Nucleus accumbens (tissue), 56 donors: ENCODE measurements around the gene CCDC9.
"Not testable (repeated sequence)": the region's sequence is repeated elsewhere in the genome, so short reads cannot be mapped to it uniquely, and the experiment has no call there.

Experiments used
- DNase-seq, 56 donors: peaks; one replicate each; lab custom pipeline; 2025; lab: John Stamatoyannopoulos, UW

The CCDC9 gene

GRCh38 chr19:47280183-47280797 lies 24.0 kb downstream of the CCDC9 start:
- DNase-seq = peak in 1 of 56 donors; percentile 10

GRCh38 chr19:47283405-47284059 lies 27.2 kb downstream of the CCDC9 start:
- DNase-seq = no peak

- DNase-seq = peak in 31 of 56 donors; percentile 2 to 75 (median 28)
Measured at GRCh38 chr19:47284324-47284899, 28.1 kb downstream of the CCDC9 start.

GRCh38 chr19:47296036-47296435 lies 39.7 kb downstream of the CCDC9 start:
- DNase-seq = peak in 41 of 56 donors; percentile 1 to 82 (median 30)

DNA sequence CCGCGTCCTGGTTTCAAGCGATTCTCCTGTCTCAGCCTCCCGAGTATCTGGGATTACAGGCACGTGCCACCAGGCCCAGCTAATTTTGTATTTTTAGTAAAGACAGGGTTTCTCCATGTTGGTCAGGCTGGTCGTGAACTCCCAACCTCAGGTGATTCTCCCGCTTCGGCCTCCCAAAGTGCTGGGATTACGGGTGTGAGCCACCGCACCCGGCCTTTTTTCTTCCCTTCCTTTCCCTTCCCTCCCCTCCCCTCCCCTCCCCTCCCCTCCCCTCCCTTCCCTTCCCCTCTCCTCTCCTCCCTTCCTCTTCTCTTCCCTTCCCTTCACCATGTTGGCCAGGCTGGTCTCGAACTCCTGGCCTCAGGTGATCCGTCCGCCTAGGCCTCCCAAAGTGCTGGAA lies 44.5 kb downstream of the CCDC9 start:
- DNase-seq = not testable (repeated sequence)

GRCh38 chr19:47302249-47302648 lies 45.9 kb downstream of the CCDC9 start:
- DNase-seq = no peak

GRCh38 chr19:47303966-47304365 lies 47.6 kb downstream of the CCDC9 start:
- DNase-seq = no peak

GRCh38 chr19:47305309-47305751 lies 49.0 kb downstream of the CCDC9 start:
- peak in 30 of 56 donors; percentile 2 to 60 (median 10) for DNase-seq

GRCh38 chr19:47306303-47306702 lies 50.0 kb downstream of the CCDC9 start:
- no peak for DNase-seq

- DNase-seq = no peak
Measured at GRCh38 chr19:47309038-47309437, 52.7 kb downstream of the CCDC9 start.

DNA sequence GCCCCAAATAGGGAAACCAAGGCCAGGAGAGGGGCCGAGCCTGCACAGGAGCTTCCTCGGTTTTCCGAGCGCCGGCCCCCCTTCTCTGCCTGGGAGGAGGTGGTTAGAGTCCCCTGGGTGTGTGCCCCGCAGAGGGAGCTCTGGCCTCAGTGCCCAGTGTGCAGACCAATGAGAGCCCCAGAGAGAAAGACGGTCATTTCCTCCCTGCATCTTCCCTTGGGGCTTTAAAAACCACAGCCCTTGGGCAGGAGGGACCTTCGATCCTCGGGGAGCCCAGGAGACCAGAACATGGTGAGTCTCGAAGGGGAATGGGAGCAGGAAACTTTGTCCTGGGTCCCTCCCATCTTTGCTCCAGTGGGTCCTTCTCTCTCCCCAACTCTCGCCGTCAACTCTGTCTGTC lies 53.3 kb downstream of the CCDC9 start, which contains the start of gene C5AR1:
C5AR1 (plus strand) TSS at position 254 of the 400 bp plus-strand sequence; CDS start at position 289, 35 bp downstream.
- peak in 10 of 56 donors; percentile 4 to 43 (median 16) for DNase-seq

DNA sequence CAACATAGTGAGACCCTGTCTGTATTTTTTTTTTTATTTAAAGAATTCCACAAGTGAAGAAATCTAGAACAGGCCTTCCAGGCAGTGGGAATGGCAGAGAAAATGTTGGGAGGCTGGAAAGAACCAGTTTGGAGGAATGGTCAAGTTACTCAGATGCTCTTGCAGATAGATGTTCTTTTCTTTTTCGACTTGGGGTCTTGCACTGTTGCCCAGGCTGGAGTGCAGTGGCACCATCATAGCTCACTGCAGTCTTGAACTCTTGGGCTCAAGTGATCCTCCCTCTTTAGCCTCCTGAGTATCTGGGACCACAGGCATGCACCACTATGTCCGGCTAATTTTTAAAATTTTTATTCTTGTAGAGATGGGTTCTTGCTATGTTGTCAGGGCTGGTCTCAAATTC lies 54.0 kb downstream of the CCDC9 start:
- no peak for DNase-seq

DNA sequence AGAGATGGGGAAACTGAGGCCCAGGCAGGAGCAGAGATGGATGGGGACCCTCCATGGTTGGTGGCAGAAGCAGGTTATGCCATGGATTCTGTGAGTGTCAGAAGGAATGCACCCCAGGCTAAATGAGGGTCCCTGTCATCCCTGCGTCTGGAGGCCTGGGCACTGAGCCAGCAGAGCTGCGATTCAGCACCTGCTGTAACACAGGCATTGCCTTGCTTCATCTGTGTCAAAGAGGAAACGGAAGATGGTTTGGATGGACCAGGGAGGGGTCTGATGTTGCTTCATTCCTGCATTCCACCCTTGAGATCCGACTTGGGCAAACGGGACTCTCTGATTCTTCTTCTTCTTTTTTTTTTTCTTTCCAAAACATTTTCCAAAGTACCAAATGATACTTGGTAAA lies 54.5 kb downstream of the CCDC9 start:
- DNase-seq = peak in 1 of 56 donors; percentile 25

- DNase-seq = no peak
Measured at GRCh38 chr19:47312366-47313006, 56.2 kb downstream of the CCDC9 start.

GRCh38 chr19:47313754-47314295 lies 57.5 kb downstream of the CCDC9 start:
- DNase-seq = no peak

DNA sequence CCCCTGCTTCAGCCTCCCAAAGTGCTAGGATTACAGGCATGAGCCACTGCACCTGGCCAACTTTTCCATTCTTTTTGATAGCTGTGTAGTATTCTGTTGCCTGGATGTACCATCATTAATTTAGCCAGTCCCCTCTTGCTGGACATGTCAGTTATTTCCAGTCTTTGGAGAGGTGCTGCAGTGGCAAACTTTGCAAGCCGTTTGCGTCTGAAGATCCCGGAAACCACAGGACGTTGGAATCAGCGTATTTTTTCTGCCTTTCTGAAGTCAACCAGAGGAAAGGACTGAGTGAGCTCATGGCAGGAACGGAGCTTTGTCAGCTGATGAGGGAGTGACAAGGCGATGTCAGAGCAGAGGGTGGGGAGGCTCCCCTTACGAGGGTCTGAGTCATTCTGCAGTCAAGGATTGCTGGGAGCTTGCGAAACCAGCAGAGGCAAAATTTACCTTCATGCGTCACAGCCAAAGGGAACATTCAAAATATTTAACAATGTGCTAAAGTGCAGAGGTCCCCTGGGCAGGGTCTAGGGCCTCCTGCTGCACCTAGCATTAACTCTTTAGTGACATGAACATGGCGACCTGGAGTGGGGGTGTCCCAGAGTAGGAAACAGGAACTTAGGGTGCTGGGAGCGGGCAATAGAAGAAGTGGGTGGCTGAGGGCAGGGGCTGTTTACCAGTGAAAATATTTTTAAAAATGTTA lies 58.9 kb downstream of the CCDC9 start:
- DNase-seq = peak in 41 of 56 donors; percentile 14 to 81 (median 43)

GRCh38 chr19:47316513-47316912 lies 60.2 kb downstream of the CCDC9 start:
- no peak for DNase-seq

DNA sequence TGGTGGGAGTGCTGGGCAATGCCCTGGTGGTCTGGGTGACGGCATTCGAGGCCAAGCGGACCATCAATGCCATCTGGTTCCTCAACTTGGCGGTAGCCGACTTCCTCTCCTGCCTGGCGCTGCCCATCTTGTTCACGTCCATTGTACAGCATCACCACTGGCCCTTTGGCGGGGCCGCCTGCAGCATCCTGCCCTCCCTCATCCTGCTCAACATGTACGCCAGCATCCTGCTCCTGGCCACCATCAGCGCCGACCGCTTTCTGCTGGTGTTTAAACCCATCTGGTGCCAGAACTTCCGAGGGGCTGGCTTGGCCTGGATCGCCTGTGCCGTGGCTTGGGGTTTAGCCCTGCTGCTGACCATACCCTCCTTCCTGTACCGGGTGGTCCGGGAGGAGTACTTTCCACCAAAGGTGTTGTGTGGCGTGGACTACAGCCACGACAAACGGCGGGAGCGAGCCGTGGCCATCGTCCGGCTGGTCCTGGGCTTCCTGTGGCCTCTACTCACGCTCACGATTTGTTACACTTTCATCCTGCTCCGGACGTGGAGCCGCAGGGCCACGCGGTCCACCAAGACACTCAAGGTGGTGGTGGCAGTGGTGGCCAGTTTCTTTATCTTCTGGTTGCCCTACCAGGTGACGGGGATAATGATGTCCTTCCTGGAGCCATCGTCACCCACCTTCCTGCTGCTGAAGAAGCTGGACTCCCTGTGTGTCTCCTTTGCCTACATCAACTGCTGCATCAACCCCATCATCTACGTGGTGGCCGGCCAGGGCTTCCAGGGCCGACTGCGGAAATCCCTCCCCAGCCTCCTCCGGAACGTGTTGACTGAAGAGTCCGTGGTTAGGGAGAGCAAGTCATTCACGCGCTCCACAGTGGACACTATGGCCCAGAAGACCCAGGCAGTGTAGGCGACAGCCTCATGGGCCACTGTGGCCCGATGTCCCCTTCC lies 63.9 kb downstream of the CCDC9 start:
- DNase-seq = no peak
